KOPT-K1 (cell line): Measurements from ENCODE around the gene FGF1.
"Not testable (repeated sequence)": the region's sequence is repeated elsewhere in the genome, so short reads cannot be mapped to it uniquely, and the experiment has no call there.

Experiments used
- H3K27ac ChIP-seq: fragments of 200-600 bp; sonication (generic); 2 replicates; pipeline ENCODE4 v1.5.1; 2016; ENCODE audit warnings: antibody characterized with exemption, mild to moderate bottlenecking, low read depth, low read length; ENCODE audit not compliant: poor library complexity, severe bottlenecking
- H3K36me3 ChIP-seq: fragments of 200-600 bp; sonication (generic); 2 replicates; pipeline ENCODE4 v1.5.1; 2017; ENCODE audit warnings: antibody characterized with exemption, mild to moderate bottlenecking, low read length, moderate library complexity; ENCODE audit not compliant: insufficient read depth
- H3K9me3 ChIP-seq: fragments of 200-600 bp; sonication (generic); 2 replicates; pipeline ENCODE4 v1.5.1; 2017; ENCODE audit warnings: antibody characterized with exemption, low read length, mild to moderate bottlenecking; ENCODE audit not compliant: insufficient read depth, poor library complexity, severe bottlenecking

The FGF1 gene

GRCh38 chr5:142648108-142648507 is 37.8 kb downstream of the FGF1 start:
- not testable (repeated sequence) for H3K9me3 ChIP-seq, H3K27ac ChIP-seq, H3K36me3 ChIP-seq

DNA sequence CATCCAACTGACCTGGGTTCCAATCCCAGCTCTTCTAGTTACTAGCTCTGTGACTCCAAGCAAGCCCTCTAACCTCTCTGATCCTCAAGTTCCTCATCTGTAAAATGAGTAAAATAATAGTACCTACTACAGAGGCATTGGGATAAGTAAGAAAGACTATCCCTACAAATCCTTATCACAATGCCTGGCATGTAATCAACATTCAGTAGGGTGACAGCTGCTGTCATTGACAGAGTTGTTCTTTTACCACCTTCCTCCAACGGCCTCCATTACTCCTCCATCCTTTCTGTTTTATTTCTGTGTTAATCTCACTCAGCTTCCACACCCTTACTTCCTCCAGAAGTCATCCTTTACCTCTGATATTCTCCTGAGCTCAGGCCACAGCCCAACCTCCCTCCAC is 40.4 kb downstream of the FGF1 start:
- Histone ChIP-seq H3K36me3 (no peaks in the 10 kb centered on the region), H3K27ac (no peak overlapping the region), H3K9me3 (no peaks in the 10 kb centered on the region)

GRCh38 chr5:142644640-142645361 is 41.1 kb downstream of the FGF1 start:
- H3K27ac ChIP-seq, result no peak overlapping the region

GRCh38 chr5:142644127-142644526 is 41.8 kb downstream of the FGF1 start:
- no peaks in the 10 kb centered on the region for H3K9me3 ChIP-seq
- no peak overlapping the region for H3K27ac ChIP-seq
- H3K36me3 ChIP-seq, result no peaks in the 10 kb centered on the region

More at GRCh38 chr5:142644640-142645361, 41.1 kb downstream of the FGF1 start:
- no peaks in the 10 kb centered on the region for H3K36me3 ChIP-seq
- no peaks in the 10 kb centered on the region for H3K9me3 ChIP-seq

GRCh38 chr5:142643634-142644033 is 42.3 kb downstream of the FGF1 start:
- no peaks in the 10 kb centered on the region for H3K9me3 ChIP-seq
- no peak overlapping the region for H3K27ac ChIP-seq
- H3K36me3 ChIP-seq, result no peaks in the 10 kb centered on the region

- Histone ChIP-seq H3K27ac (no peak overlapping the region), H3K9me3 (no peaks in the 10 kb centered on the region), H3K36me3 (no peaks in the 10 kb centered on the region)
Observed at GRCh38 chr5:142642427-142642826, 43.5 kb downstream of the FGF1 start.

DNA sequence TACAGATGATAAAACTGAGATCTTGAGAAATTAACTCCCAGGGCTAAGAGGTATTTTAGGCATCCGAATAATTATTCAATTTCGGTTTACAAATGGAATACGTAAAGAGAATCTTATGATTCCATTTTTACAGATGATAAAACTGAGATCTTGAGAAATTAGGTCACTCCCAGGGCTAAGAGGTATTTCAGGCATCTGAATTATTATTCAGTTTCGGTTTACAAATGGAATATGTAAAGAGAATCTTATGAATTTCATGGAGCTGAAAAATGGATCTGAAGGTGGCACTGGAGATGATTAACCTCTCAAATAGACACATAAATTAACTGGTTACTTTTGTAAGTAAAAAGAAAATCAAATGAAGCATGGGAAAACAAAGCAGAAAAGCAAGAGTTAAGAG is 44.2 kb downstream of the FGF1 start:
- no peaks in the 10 kb centered on the region for H3K36me3 ChIP-seq
- H3K27ac ChIP-seq, result no peak overlapping the region
- H3K9me3 ChIP-seq, result no peaks in the 10 kb centered on the region

- H3K9me3 ChIP-seq, result no peaks in the 10 kb centered on the region
- H3K27ac ChIP-seq, result no peak overlapping the region
- H3K36me3 ChIP-seq, result no peaks in the 10 kb centered on the region
Observed at GRCh38 chr5:142640316-142641005, 45.4 kb downstream of the FGF1 start.

DNA sequence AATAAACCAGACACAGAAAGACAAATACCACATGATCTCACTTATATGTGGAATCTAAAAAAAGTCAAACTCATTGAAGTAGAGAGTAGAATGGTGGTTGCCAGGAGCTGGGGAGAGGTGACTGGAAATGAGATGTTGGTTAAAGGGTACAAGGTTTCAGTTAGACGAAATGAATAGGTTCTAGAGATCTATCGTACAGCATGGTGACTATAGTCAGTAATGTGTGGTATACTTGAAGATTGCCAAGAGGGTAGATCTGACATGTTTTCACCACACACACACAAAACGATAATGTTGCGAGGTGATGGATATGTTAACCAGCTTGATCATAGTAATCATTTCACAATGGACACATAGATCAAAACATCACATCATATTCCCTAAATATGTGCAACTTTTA is 46.4 kb downstream of the FGF1 start:
- H3K36me3 ChIP-seq, result no peaks in the 10 kb centered on the region
- H3K27ac ChIP-seq, result no peak overlapping the region
- no peaks in the 10 kb centered on the region for H3K9me3 ChIP-seq

GRCh38 chr5:142637871-142638270 is 48.0 kb downstream of the FGF1 start:
- Histone ChIP-seq H3K36me3 (no peaks in the 10 kb centered on the region), H3K27ac (no peak overlapping the region), H3K9me3 (no peaks in the 10 kb centered on the region)

DNA sequence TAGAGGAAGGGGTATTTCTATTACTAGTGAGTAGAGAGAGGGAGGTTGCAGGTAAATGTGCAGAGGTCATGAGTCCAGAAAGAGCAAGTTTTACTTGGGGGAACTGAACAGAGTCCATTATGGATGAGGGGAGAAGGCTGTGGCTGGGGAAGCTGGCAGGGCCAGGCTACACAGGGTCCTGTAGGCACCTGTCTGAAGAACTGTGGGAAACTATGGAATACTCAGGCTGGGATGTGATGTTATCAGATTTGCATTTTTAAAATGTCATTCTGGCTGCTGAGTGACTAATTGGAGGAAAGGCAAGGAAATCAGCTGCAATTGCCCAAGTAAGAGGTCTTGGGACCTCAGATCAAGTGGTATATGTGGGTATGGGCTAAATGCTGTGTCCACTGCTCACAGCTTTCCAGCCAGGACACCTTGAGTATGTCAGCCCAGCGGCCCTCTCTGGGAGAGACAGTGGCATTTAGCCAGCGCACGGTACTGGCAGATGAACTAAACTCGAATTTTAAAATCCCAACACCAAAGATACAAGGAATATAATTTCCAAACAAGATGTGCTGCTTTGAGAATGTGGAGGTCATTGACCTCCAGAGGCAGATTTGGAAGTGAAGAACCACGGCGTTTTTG is 49.1 kb downstream of the FGF1 start:
- Histone ChIP-seq H3K9me3 (no peaks in the 10 kb centered on the region), H3K27ac (no peak overlapping the region), H3K36me3 (no peaks in the 10 kb centered on the region)

- Histone ChIP-seq H3K9me3 (no peaks in the 10 kb centered on the region), H3K27ac (no peak overlapping the region)
Observed at GRCh38 chr5:142636093-142636492, 49.8 kb downstream of the FGF1 start.

GRCh38 chr5:142634216-142635011 is 51.5 kb downstream of the FGF1 start:
- H3K27ac ChIP-seq, result no peak overlapping the region

More at GRCh38 chr5:142636093-142636492, 49.8 kb downstream of the FGF1 start:
- H3K36me3 ChIP-seq, result no peaks in the 10 kb centered on the region

DNA sequence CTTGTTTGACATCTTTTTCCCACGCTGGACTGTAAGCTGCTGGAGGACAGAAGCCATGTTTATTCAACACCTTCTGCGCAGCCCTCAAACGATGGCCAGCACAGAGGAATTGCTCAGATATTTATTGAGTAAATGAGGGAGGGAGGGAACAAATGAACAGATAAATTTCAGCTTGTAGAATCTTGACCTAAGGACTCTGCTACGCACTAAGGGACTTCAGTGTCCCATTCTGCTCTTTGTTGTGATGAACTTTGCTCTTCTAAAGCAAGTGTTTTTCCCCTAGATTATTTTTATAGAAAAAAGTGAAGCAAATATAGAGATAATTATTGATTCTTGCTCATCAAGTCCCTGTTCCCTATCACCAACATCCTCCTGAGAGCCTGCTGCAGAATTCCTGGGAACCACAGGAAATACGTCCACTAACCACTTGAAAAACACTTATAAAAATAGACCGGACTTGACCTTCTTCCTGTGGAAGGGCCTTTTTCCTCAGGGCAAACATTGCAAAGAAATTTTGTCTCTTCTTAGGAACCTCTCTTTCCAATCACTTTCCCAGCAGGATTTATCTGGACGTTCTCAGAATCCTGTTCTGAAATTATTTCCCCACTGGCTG is 54.9 kb downstream of the FGF1 start:
- Histone ChIP-seq H3K36me3 (no peaks in the 10 kb centered on the region), H3K9me3 (no peaks in the 10 kb centered on the region)

More at GRCh38 chr5:142634216-142635011, 51.5 kb downstream of the FGF1 start:
- Histone ChIP-seq H3K36me3 (no peaks in the 10 kb centered on the region), H3K9me3 (no peaks in the 10 kb centered on the region)

More for the DNA sequence above, 54.9 kb downstream of the FGF1 start:
- no peak overlapping the region for H3K27ac ChIP-seq
